ENCODE results near the gene WWOX. TPM values are rescaled to one million over a fixed set of nuclear protein-coding genes. Genes with fewer than 3 reads are reported as not detected.

Gene WWOX
- total RNA-seq, 2 experiments from 2014 or later = 19.9 to 29.4 TPM

DNA sequence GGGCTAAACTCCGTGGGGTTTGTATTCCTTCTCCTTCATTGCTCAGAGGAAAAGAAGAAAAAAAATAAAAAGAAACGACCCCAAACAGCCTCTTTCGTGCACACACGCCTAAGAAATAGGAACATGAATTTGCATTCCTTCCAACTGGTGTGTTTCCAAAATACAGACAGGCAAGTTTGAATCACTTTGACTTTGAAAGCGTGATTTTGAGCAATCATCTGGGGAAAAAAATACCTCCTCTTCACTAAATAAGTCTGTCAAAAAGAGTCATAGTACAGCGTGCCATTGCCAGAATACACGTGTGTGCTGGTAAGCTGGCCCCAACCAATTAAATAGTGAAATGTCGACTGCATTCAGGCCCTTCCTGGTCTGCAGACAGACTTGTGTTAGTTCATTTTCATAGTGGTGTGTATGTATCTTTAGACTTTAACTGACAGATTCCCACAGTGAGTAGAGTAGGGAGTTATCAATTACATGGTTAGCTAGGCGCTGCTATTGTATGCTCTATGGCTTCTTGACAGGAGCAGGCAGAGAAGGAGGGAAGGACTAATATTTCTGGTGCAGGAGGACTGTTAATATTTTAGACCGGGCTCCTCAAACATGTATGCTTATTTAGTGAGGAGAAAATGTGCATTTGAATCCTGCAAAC lies 882.8 kb downstream of the WWOX start:
- DNase-seq (no peak), ATAC-seq (no peak)
- H3K4me1 Mint-ChIP-seq = no peaks in the 10 kb centered on the region
- H3K4me3 Mint-ChIP-seq = no peak overlapping the region
- H3K27ac Mint-ChIP-seq = no peak overlapping the region
- peaks cover 3% of the 10 kb centered on the region for H3K36me3 Mint-ChIP-seq (ENCODE audit: low read depth)
- ChIA-PET POLR2A (no interaction called here), CTCF (no interaction called here)
- H3K9me3 Mint-ChIP-seq (ENCODE audit: low read depth) = peaks cover 7% of the 10 kb centered on the region
- intact Hi-C loops (cut with DNase I, micrococcal nuclease) = no loop called here
- H3K27me3 Mint-ChIP-seq = no peaks in the 10 kb centered on the region

DNA sequence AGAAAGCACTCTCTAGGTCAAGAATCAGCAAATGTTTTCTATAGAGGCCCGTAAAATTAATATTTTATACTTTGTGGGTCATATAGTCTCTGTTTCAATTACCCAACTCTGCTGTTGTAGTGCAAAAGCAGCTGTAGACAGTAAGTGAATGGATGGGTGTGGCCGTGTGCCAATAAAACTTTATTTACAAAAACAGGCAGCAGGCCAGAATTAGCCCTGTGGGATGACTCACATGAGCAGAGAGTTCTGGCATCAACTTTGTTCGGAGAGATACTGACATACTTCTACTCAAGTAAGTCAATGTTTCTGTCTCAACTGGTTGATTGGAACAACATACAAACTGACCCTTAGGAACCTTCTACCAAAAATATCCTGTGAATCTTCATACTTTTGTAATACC lies 884.9 kb downstream of the WWOX start:
- H3K9me3 Mint-ChIP-seq (ENCODE audit: low read depth) = peaks cover 7% of the 10 kb centered on the region
- H3K4me1 Mint-ChIP-seq = no peaks in the 10 kb centered on the region
- intact Hi-C loops (cut with DNase I, micrococcal nuclease) = no loop called here
- H3K4me3 Mint-ChIP-seq = no peak overlapping the region
- H3K27ac Mint-ChIP-seq = no peak overlapping the region
- POLR2A ChIA-PET = no interaction called here
- no peaks in the 10 kb centered on the region for H3K36me3 Mint-ChIP-seq (ENCODE audit: low read depth)
- DNase-seq (no peak), ATAC-seq (no peak)
- no peaks in the 10 kb centered on the region for H3K27me3 Mint-ChIP-seq
- CTCF ChIA-PET = no interaction called here

- H3K36me3 Mint-ChIP-seq (ENCODE audit: low read depth) = no peaks in the 10 kb centered on the region
- CTCF ChIA-PET = no interaction called here
- no peak overlapping the region for H3K27ac Mint-ChIP-seq
- POLR2A ChIA-PET = no interaction called here
- intact Hi-C loops (cut with DNase I, micrococcal nuclease) = no loop called here
- no peaks in the 10 kb centered on the region for H3K27me3 Mint-ChIP-seq
- peaks cover 5% of the 10 kb centered on the region for H3K4me1 Mint-ChIP-seq
- DNase-seq (no peak), ATAC-seq (no peak)
- H3K4me3 Mint-ChIP-seq = no peak overlapping the region
- peaks cover 7% of the 10 kb centered on the region for H3K9me3 Mint-ChIP-seq (ENCODE audit: low read depth)
Observed at GRCh38 chr16:78984887-78985464, 885.5 kb downstream of the WWOX start.

DNA sequence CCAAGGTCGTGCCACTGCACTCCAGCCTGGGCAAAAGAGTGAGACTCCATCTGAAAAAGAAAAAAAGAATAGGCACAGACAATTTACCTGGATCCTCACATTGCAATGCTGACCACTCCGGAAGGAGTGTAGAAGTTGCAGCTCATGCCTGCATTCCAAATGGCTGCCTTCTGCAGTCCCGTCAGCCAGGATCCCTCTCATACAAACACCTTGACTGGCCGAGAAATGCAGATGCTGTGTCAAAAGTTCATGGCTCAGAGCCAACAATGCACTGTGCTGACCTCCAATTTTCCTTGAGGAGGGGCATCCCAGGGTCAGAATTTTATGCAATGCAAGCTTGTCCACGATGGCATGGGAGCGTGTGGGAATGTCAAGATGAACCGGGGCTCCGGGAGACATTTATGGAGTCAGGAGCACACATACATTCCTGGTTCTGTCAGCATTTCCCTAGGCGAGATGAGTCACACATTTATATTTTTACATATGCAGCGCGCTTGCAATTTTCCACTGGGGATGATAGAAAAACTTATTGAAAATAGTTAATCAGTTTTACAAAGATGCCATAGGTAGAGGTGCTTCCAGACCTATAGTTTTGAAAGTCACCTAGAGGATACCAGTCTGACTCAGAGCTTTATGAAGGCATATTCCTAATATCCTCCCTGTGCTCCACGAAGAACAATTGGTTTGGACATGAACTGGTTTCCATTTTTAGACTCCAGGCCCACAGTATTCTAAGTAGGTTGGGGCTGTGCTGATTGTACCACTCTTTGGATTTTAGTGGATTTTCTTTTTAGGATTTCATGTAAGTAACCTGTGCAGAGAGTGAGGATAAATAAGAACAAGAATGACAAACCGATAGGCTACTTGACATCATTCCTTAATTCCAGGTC lies 886.5 kb downstream of the WWOX start:
- Mint-ChIP-seq H3K36me3 (ENCODE audit: low read depth) (no peaks in the 10 kb centered on the region), H3K27me3 (no peaks in the 10 kb centered on the region), H3K4me3 (no peak overlapping the region), H3K4me1 (peaks cover 7% of the 10 kb centered on the region), H3K9me3 (ENCODE audit: low read depth) (peaks cover 7% of the 10 kb centered on the region), H3K27ac (no peak overlapping the region)
- ATAC-seq (no peak), DNase-seq (no peak)
- ChIA-PET POLR2A (no interaction called here), CTCF (interaction anchor here (0.5 kb wide), 1 partner anchor 57 kb away, joined by 3 read pairs; no protein-coding TSS in a partner anchor)
- intact Hi-C loops (cut with DNase I, micrococcal nuclease) = no loop called here

GRCh38 chr16:78987666-78988065 lies 888.2 kb downstream of the WWOX start:
- ATAC-seq (no peak), DNase-seq (no peak)
- Mint-ChIP-seq H3K9me3 (ENCODE audit: low read depth) (peaks cover 7% of the 10 kb centered on the region), H3K4me3 (no peak overlapping the region), H3K36me3 (ENCODE audit: low read depth) (no peaks in the 10 kb centered on the region), H3K4me1 (peaks cover 10% of the 10 kb centered on the region), H3K27me3 (no peaks in the 10 kb centered on the region), H3K27ac (no peak overlapping the region)
- intact Hi-C loops (cut with DNase I, micrococcal nuclease) = no loop called here
- ChIA-PET CTCF (no interaction called here), POLR2A (no interaction called here)

GRCh38 chr16:78988361-78988969 lies 889.0 kb downstream of the WWOX start:
- Mint-ChIP-seq H3K9me3 (ENCODE audit: low read depth) (peaks cover under 1% of the 10 kb centered on the region), H3K27me3 (no peaks in the 10 kb centered on the region), H3K36me3 (ENCODE audit: low read depth) (no peaks in the 10 kb centered on the region), H3K27ac (no peak overlapping the region), H3K4me1 (peaks cover 10% of the 10 kb centered on the region), H3K4me3 (no peak overlapping the region)
- no peak for DNase-seq
- POLR2A ChIA-PET = no interaction called here
- CTCF ChIA-PET = interaction anchor here (0.7 kb wide), 1 partner anchor 88 kb away, joined by 3 read pairs; no protein-coding TSS in a partner anchor
- ATAC-seq = no peak
- intact Hi-C loops (cut with DNase I, micrococcal nuclease) = no loop called here

DNA sequence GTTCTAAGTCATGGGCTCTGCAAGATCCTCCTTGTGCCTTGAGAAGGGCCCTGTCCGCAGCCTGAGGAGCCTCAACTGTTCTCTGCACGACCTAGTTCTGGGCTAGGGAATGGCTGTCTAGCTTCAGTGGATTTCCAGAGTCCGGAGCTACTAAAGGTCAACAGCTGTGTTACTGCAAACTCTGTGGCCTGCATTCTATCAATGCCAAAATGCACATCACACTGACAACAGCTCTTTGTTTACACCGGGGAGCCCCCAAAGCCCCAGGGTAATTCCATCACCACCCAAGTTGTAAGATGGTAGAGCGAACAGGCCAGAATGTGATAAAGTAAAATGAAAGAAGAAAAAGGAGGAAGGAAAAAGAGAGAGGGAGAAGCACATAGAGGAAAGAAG lies 890.9 kb downstream of the WWOX start:
- intact Hi-C loops (cut with DNase I, micrococcal nuclease) = no loop called here
- CTCF ChIA-PET = interaction anchor here (0.6 to 0.8 kb wide), 4 partner anchors 46 to 1134 kb away, joined by 3 read pairs; no protein-coding TSS in a partner anchor
- Mint-ChIP-seq H3K4me1 (peaks cover 10% of the 10 kb centered on the region), H3K27ac (peak overlapping the region; percentile 29), H3K36me3 (ENCODE audit: low read depth) (no peaks in the 10 kb centered on the region), H3K9me3 (ENCODE audit: low read depth) (no peaks in the 10 kb centered on the region), H3K4me3 (no peak overlapping the region), H3K27me3 (no peaks in the 10 kb centered on the region)
- ATAC-seq (no peak), DNase-seq (no peak)
- POLR2A ChIA-PET = no interaction called here

DNA sequence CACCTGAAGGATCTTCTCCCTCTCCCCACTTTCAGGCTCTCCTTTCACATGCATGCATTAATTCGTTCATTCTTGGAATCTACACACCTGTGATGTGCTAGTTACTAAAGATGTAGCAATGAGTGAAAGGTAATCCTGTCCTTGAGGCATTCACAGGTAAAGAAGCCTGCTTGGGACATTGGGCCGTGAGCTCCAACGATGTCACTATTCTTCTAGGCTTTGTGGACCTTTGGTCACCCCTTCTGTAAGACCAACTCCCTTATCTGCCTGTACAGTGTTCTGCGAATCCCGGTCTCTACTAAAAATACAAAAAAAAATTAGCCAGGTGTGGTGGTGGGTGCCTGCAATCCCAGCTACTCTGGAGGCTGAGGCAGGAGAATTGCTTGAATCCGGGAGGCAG lies 892.5 kb downstream of the WWOX start:
- intact Hi-C loops (cut with DNase I, micrococcal nuclease) = no loop called here
- Mint-ChIP-seq H3K4me1 (peaks cover 10% of the 10 kb centered on the region), H3K27me3 (no peaks in the 10 kb centered on the region), H3K4me3 (no peak overlapping the region), H3K36me3 (ENCODE audit: low read depth) (no peaks in the 10 kb centered on the region), H3K9me3 (ENCODE audit: low read depth) (no peaks in the 10 kb centered on the region), H3K27ac (no peak overlapping the region)
- ATAC-seq (no peak), DNase-seq (no peak)
- ChIA-PET CTCF (interaction anchor here (0.6 kb wide), 1 partner anchor 184 kb away, joined by 5 read pairs; no protein-coding TSS in a partner anchor), POLR2A (interaction anchor here (0.6 kb wide), 1 partner anchor 121 kb away, joined by 5 read pairs; no protein-coding TSS in a partner anchor)

DNA sequence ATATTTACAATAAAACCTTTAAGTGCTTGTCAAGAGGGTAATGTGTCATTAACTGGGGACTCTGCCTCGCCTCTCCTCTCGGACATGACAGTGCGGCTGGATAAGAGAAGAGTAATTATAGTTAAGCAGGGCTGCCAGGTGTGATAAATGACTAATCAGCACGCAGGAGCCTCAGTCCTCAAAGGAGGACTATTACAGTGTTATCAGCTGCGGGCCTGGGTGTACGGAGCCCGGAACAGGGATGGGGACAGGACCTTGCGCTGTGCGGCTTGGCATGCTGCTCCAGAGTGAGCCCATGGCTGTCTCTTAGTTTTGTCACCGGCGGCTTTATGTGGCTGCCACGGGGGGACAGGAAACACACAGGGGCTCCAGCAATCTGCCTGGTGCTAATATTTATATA lies 893.9 kb downstream of the WWOX start:
- Mint-ChIP-seq H3K27ac (no peak overlapping the region), H3K27me3 (no peaks in the 10 kb centered on the region), H3K4me3 (no peak overlapping the region), H3K4me1 (peaks cover 10% of the 10 kb centered on the region), H3K36me3 (ENCODE audit: low read depth) (no peaks in the 10 kb centered on the region), H3K9me3 (ENCODE audit: low read depth) (no peaks in the 10 kb centered on the region)
- CTCF ChIA-PET = no interaction called here
- ATAC-seq (no peak), DNase-seq (no peak)
- intact Hi-C loops (cut with DNase I, micrococcal nuclease) = no loop called here
- POLR2A ChIA-PET = no interaction called here

DNA sequence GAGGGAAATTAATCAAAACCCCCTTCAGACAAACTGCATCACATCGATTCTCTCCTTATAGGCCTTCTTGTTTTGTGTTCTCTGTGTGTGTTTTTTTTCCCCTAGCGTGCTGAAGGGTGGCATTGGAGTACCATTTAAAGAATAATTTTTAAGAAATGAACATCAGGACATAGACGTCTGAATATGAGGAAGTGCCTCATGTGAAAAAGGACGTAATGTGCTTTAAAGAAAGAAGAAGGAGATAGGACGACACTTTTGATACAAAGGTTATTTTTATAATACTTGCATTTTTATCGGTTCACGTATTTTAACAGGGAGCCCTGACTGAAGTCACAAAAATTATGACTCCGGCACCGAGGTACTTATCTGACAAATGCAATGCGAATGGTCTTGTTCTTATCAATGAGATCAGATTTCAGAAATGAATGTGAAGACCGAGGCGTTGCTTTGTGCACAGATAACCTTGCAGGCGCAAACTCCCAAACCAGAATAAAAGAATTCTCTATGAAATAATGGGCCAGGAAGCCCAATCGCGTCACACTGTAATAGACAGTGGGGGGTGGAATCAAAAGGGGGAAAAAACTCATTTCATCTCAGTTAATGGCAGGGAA lies 894.8 kb downstream of the WWOX start:
- intact Hi-C loops (cut with DNase I, micrococcal nuclease) = no loop called here
- H3K36me3 Mint-ChIP-seq (ENCODE audit: low read depth) = no peaks in the 10 kb centered on the region
- ChIA-PET CTCF (interaction anchor here (0.6 kb wide), 1 partner anchor 9 kb away, joined by 3 read pairs; no protein-coding TSS in a partner anchor), POLR2A (no interaction called here)
- no peaks in the 10 kb centered on the region for H3K27me3 Mint-ChIP-seq
- no peak overlapping the region for H3K4me3 Mint-ChIP-seq
- ATAC-seq (no peak), DNase-seq (no peak)
- no peaks in the 10 kb centered on the region for H3K9me3 Mint-ChIP-seq (ENCODE audit: low read depth)
- H3K27ac Mint-ChIP-seq = no peak overlapping the region
- peaks cover 10% of the 10 kb centered on the region for H3K4me1 Mint-ChIP-seq

DNA sequence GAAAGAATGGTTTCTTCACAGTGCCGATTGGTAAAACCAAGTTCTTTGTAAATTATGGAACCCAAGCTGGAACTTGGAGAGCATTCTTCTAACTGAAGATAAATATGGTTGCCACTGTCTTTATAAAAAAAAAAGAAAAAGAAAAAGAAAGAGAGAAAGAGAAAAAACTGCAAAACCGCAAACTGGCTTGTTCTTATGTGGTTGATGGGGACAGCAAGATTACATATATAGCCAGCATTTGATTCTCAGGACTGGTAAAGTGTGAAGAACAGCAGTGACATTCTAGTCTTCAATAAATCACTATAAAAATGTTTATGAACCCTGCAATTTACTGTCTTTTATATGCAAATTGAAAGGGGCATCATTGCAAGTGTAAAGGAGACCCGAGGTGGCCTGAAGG lies 896.0 kb downstream of the WWOX start:
- Mint-ChIP-seq H3K27me3 (no peaks in the 10 kb centered on the region), H3K27ac (no peak overlapping the region), H3K9me3 (ENCODE audit: low read depth) (no peaks in the 10 kb centered on the region), H3K4me3 (no peak overlapping the region), H3K36me3 (ENCODE audit: low read depth) (no peaks in the 10 kb centered on the region), H3K4me1 (peaks cover 3% of the 10 kb centered on the region)
- CTCF ChIA-PET = no interaction called here
- no peak for ATAC-seq
- POLR2A ChIA-PET = no interaction called here
- no peak for DNase-seq
- intact Hi-C loops (cut with DNase I, micrococcal nuclease) = no loop called here
